Activated naive CD8-positive, alpha-beta T cell treated with anti-CD3 and anti-CD28 coated beads, Interleukin-2, amount 50 U/mL, for 24 hours (primary cell): ENCODE data around the gene ITPR2.
"Not testable (repeated sequence)": the region's sequence is repeated elsewhere in the genome, so short reads cannot be mapped to it uniquely, and the experiment has no call there.

Experiments used
- ATAC-seq: fragments of 150-1000 bp; cut with Tn5 transposase; one replicate; pipeline ENCODE4 v1.10.0; 2021
- DNase-seq: peaks from one replicate; pipeline ENCODE4 v3.0.0; 2021
- H3K27ac Mint-ChIP-seq: one replicate; pipeline ENCODE4 v1.8.0; 2021; ENCODE audit warnings: mild to moderate bottlenecking, mixed read lengths
- H3K27me3 Mint-ChIP-seq: one replicate; pipeline ENCODE4 v1.8.0; 2021; ENCODE audit warnings: mixed read lengths
- H3K36me3 Mint-ChIP-seq: one replicate; pipeline ENCODE4 v1.8.0; 2021; ENCODE audit warnings: low read depth, mixed read lengths
- H3K4me1 Mint-ChIP-seq: one replicate; pipeline ENCODE4 v1.8.0; 2021; ENCODE audit warnings: mixed read lengths
- H3K4me3 Mint-ChIP-seq: one replicate; pipeline ENCODE4 v1.8.0; 2021; ENCODE audit warnings: mild to moderate bottlenecking, moderate library complexity, mixed read lengths
- H3K9me3 Mint-ChIP-seq: one replicate; pipeline ENCODE4 v1.8.0; 2021; ENCODE audit warnings: mixed read lengths

The ITPR2 gene

GRCh38 chr12:26668847-26669246 lies 164.1 kb downstream of the ITPR2 start:
- ATAC-seq (no peak), DNase-seq (no peak)
- Mint-ChIP-seq H3K9me3 (peaks cover 4% of the 10 kb centered on the region), H3K4me3 (no peak overlapping the region), H3K27me3 (no peaks in the 10 kb centered on the region), H3K4me1 (no peaks in the 10 kb centered on the region), H3K27ac (no peak overlapping the region), H3K36me3 (peaks cover 31% of the 10 kb centered on the region)

DNA sequence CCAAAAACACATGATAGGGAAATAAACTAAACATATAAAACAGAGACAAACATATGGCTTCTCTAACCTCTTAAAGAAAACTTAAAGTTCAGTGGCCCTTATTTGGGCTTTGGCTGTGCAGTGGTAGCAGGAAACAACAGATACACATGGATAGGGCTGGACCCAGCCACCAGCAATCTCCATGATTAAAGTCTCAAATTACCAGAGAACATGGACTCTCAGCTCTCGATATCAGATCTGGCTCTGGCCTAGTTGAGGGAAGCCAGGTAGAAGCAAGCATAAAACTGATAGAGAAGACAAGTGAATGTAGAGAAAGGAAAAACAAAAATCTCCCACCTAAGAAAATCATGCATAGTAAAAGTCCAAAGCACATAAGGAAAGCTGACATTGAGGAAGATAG lies 164.8 kb downstream of the ITPR2 start:
- DNase-seq = no peak
- Mint-ChIP-seq H3K27ac (no peak overlapping the region), H3K27me3 (no peaks in the 10 kb centered on the region), H3K36me3 (peaks cover 33% of the 10 kb centered on the region), H3K4me3 (no peak overlapping the region), H3K4me1 (no peaks in the 10 kb centered on the region), H3K9me3 (peaks cover 4% of the 10 kb centered on the region)
- no peak for ATAC-seq

DNA sequence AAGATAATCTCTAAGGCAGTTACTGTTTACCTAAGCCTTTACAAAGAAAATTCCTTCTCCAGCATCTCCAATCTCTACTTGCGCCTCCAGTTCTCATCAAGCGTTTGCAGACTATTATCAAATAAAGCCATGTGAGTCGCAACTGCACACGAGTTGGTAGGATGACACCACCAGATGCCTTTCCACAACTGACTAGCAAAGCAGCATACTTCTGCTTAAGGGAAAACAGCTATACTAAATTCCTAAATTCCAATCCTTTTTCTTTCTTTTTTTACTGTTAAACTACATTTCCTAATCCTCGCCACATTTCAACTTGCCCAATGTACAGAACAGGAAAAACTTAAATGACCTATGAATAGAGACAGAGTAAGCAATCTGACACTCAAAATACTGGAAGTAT lies 166.7 kb downstream of the ITPR2 start:
- H3K9me3 Mint-ChIP-seq = no peaks in the 10 kb centered on the region
- H3K4me3 Mint-ChIP-seq = no peak overlapping the region
- no peaks in the 10 kb centered on the region for H3K4me1 Mint-ChIP-seq
- no peaks in the 10 kb centered on the region for H3K27me3 Mint-ChIP-seq
- no peak for ATAC-seq
- DNase-seq = no peak
- peaks cover 37% of the 10 kb centered on the region for H3K36me3 Mint-ChIP-seq
- no peak overlapping the region for H3K27ac Mint-ChIP-seq

DNA sequence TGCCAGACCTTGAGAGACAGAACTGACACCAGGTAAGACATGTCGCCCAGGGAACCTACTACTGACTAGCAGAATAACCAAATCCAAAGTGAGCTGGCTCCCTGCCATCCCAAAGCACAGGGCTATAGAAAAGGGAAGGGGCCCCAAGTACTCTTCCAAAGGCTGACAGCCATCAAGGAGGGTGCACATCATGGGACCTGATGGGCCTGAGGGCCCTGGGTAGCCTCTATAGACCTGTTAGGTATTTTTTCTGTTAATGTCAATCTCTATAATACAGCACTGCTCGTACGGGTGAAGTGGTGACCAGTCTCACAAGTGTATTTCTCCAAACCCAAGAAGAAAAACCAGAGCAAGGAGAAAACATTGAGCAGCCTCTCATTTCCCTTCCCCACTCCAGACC lies 171.6 kb downstream of the ITPR2 start:
- Mint-ChIP-seq H3K9me3 (no peaks in the 10 kb centered on the region), H3K4me3 (no peak overlapping the region), H3K27ac (no peak overlapping the region), H3K36me3 (peaks cover 38% of the 10 kb centered on the region), H3K27me3 (no peaks in the 10 kb centered on the region), H3K4me1 (no peaks in the 10 kb centered on the region)
- ATAC-seq (no peak), DNase-seq (no peak)

GRCh38 chr12:26659930-26660329 lies 173.1 kb downstream of the ITPR2 start:
- ATAC-seq (no peak), DNase-seq (no peak)
- Mint-ChIP-seq H3K27me3 (no peaks in the 10 kb centered on the region), H3K9me3 (no peaks in the 10 kb centered on the region), H3K4me1 (no peaks in the 10 kb centered on the region), H3K36me3 (peaks cover 41% of the 10 kb centered on the region), H3K27ac (no peak overlapping the region), H3K4me3 (no peak overlapping the region)

DNA sequence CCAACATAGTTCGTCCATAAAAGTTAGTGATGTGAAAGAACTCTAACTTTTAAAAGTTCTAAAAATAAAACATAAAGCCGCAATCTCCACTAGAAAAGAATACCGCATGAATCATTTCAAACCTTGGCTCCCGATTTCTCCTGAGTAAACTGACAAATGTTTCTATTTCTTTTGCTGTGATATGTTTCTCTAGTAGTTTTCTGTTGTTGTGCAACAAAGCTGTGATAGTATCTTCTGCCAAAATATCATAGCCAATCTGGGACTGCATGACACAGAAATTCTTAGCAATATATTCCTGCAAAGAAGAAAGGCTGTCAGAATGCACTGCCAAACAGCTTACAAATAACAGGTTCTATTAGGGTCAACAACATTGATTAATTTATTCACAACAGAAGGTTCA lies 174.0 kb downstream of the ITPR2 start:
- DNase-seq (no peak), ATAC-seq (no peak)
- H3K4me1 Mint-ChIP-seq = no peaks in the 10 kb centered on the region
- H3K36me3 Mint-ChIP-seq = peaks cover 45% of the 10 kb centered on the region
- H3K9me3 Mint-ChIP-seq = no peaks in the 10 kb centered on the region
- H3K27ac Mint-ChIP-seq = no peak overlapping the region
- no peaks in the 10 kb centered on the region for H3K27me3 Mint-ChIP-seq
- no peak overlapping the region for H3K4me3 Mint-ChIP-seq

DNA sequence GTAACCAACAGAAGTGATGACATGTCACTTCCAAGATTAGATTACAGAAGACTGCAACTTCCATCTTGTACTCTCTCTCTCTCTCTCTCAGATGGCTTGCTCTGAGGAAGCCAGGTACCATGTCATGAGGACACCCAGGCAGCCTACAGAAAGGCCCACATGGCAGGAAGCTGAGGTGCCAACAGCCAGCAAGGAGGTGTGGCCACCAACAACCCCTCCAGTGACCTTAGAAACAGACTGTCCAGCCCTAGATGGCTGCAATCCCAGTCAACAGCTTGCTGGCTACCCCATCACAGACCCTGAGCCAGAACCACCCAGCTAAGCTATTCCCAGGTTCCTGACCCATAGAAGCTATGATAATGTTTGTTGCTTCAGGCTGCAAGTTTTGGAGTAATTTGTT lies 178.4 kb downstream of the ITPR2 start:
- ATAC-seq (no peak), DNase-seq (no peak)
- H3K4me3 Mint-ChIP-seq = no peak overlapping the region
- H3K9me3 Mint-ChIP-seq = peaks cover 6% of the 10 kb centered on the region
- H3K36me3 Mint-ChIP-seq = peaks cover 68% of the 10 kb centered on the region
- H3K27ac Mint-ChIP-seq = no peak overlapping the region
- no peaks in the 10 kb centered on the region for H3K27me3 Mint-ChIP-seq
- peaks cover 10% of the 10 kb centered on the region for H3K4me1 Mint-ChIP-seq

- Mint-ChIP-seq H3K27ac (peak overlapping the region; percentile 40), H3K9me3 (peaks cover 6% of the 10 kb centered on the region), H3K4me3 (no peak overlapping the region), H3K27me3 (no peaks in the 10 kb centered on the region), H3K36me3 (peaks cover 67% of the 10 kb centered on the region), H3K4me1 (peaks cover 12% of the 10 kb centered on the region)
- DNase-seq (peak; percentile 62), ATAC-seq (peak; percentile 88)
These were observed 181.3 kb downstream of the ITPR2 start for GRCh38 chr12:26651566-26652188.

DNA sequence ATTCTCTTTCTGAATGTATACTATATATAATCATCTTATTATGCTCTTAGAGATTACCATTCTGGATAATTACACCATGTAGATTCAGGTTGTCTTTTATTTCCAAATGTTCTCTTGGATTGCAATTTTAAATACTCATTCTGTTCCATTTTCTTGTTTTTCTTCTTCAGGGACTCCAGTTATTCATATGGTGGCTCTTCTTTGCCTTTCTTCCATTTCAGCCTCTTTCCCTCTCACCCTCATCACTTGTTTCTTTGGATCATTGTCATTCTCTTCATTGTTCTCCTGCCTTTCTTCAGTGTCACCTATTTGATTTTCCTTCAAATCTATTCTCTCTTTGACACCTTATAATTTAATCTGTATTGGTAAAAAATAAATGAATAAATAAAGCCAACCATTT lies 182.0 kb downstream of the ITPR2 start:
- Mint-ChIP-seq H3K27me3 (no peaks in the 10 kb centered on the region), H3K9me3 (peaks cover 6% of the 10 kb centered on the region), H3K27ac (peak overlapping the region; percentile 40), H3K4me1 (peaks cover 12% of the 10 kb centered on the region), H3K4me3 (no peak overlapping the region), H3K36me3 (peaks cover 66% of the 10 kb centered on the region)
- ATAC-seq (no peak), DNase-seq (no peak)

GRCh38 chr12:26648999-26649398 lies 184.0 kb downstream of the ITPR2 start:
- ATAC-seq (no peak), DNase-seq (no peak)
- Mint-ChIP-seq H3K4me3 (no peak overlapping the region), H3K27me3 (no peaks in the 10 kb centered on the region), H3K27ac (no peak overlapping the region), H3K4me1 (peaks cover 15% of the 10 kb centered on the region), H3K36me3 (peaks cover 63% of the 10 kb centered on the region), H3K9me3 (peaks cover 10% of the 10 kb centered on the region)

GRCh38 chr12:26648584-26648983 lies 184.4 kb downstream of the ITPR2 start:
- Mint-ChIP-seq H3K4me3 (no peak overlapping the region), H3K27ac (no peak overlapping the region), H3K9me3 (peaks cover 10% of the 10 kb centered on the region), H3K27me3 (no peaks in the 10 kb centered on the region), H3K4me1 (peaks cover 15% of the 10 kb centered on the region), H3K36me3 (peaks cover 59% of the 10 kb centered on the region)
- DNase-seq (no peak), ATAC-seq (no peak)

GRCh38 chr12:26648066-26648465 lies 184.9 kb downstream of the ITPR2 start:
- ATAC-seq (no peak), DNase-seq (no peak)
- Mint-ChIP-seq H3K9me3 (peaks cover 10% of the 10 kb centered on the region), H3K4me3 (no peak overlapping the region), H3K27ac (no peak overlapping the region), H3K27me3 (no peaks in the 10 kb centered on the region), H3K36me3 (peaks cover 56% of the 10 kb centered on the region), H3K4me1 (peaks cover 15% of the 10 kb centered on the region)

GRCh38 chr12:26647088-26647487 lies 185.9 kb downstream of the ITPR2 start:
- Mint-ChIP-seq H3K4me3 (no peak overlapping the region), H3K27ac (no peak overlapping the region), H3K36me3 (peaks cover 47% of the 10 kb centered on the region), H3K27me3 (no peaks in the 10 kb centered on the region), H3K4me1 (peaks cover 15% of the 10 kb centered on the region), H3K9me3 (peaks cover 10% of the 10 kb centered on the region)
- no peak for DNase-seq
- no peak for ATAC-seq

- H3K9me3 Mint-ChIP-seq = peaks cover 10% of the 10 kb centered on the region
- H3K27me3 Mint-ChIP-seq = no peaks in the 10 kb centered on the region
- no peak overlapping the region for H3K27ac Mint-ChIP-seq
- H3K36me3 Mint-ChIP-seq = peaks cover 42% of the 10 kb centered on the region
- H3K4me1 Mint-ChIP-seq = peaks cover 10% of the 10 kb centered on the region
- ATAC-seq (no peak), DNase-seq (no peak)
- H3K4me3 Mint-ChIP-seq = no peak overlapping the region
These were observed 186.4 kb downstream of the ITPR2 start for GRCh38 chr12:26646571-26646970.

DNA sequence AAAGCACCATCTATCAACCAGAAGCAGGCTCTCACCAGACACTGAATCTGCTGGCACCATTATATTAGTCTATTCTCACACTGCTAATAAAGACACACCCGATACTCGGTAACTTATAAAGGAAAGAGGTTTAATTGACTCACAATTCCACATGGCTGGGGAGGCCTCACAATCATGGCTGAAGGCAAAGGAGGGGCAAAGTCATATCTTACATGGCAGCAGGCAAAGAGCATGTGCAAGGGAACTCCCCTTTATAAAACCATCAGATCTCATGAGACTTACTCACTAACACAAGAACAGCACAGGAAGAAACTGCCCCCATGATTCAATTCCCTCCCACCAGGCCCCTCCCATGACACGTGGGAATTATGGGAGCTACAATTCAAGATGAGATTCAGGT lies 188.6 kb downstream of the ITPR2 start:
- Mint-ChIP-seq H3K27ac (peak overlapping the region; percentile 9), H3K36me3 (peaks cover 38% of the 10 kb centered on the region), H3K9me3 (peaks cover 11% of the 10 kb centered on the region)
- not testable (repeated sequence) for DNase-seq, H3K27me3 Mint-ChIP-seq, H3K4me3 Mint-ChIP-seq, ATAC-seq, H3K4me1 Mint-ChIP-seq
